KG1 (cell line): ENCODE results near the gene LONP1.

ENCODE experiments used
- DNase-seq: peaks from one replicate; lab custom pipeline; 2025; lab: John Stamatoyannopoulos, UW

LONP1 gene

DNA sequence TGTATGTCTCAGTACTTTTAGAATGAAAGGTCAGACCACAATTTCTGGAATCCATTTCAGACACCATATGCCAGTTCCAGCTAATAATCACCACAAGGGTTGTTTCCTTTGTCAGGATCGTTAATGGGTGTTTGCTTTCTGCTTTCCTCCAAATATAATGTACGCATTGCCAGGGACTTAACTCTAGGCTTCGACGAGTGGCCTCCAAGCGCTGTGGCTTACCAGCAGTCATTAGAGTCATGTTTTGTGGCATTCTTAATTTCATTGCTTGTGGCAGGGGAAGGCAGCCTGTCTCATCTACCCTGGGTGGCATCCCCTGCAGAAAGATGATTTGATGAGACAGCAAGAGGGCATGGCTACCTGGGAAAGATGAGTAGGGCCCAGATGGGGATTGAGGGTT, 74.5 kb downstream of the LONP1 start:
- DNase-seq: no peak

DNA sequence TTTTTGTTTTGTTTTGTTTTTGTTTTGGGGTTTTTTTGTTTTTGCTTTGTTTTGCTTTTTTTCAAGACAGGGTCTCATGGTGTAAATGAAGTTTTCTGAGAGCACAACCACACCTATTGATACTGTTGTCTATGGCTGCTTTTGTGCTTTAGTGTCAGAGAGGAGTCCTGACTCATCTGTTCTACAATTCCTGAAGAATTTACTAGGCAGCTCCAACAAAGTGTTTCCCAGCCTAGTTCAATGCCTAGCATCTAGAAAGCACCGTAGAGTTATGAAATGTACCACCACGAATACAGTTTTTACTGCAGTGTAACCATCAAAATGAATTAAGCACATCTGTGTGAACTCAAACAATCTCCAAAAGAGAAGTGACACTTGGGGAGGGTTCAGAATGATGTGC, 75.9 kb downstream of the LONP1 start:
- no peak for DNase-seq

DNA sequence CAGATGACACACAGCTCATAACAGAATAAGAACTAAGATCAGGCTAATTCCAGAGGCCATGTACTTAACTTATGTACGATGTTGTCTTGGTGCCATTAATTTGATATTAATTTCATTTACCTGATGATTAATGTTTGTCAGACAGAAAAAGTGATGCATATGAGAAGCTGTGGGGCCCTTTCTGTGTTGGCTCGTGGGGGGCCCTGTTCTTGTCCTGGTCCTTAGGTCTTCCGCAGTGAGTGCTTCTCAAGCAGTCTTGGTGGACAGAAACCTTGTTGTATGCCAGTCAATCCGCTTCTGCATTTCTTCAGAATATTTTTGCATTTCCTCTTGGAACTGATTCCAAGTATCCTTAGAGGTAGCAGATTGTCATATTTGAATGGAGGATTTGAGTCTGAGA, 76.9 kb downstream of the LONP1 start:
- DNase-seq: no peak

DNA sequence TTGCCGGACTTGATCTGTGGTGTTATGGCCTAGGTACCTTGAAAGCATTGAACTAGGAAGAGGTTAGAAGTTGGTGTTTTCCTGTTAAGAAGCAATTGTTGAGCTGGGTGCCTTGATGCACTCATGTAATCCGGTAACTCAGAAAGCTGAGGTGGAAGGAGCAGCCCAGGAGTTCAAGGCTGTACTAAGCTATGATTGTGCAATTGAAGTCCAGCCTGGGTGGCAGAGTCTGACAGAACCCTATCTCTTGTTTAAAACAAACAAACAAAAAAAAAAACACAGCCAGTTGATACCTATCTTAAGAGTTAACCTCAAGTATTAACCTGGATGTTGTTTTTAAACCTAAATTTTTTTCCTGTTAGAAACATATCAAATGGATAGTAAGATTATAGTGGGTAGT, 77.7 kb downstream of the LONP1 start:
- DNase-seq: no peak
